Measurements from ENCODE around the gene SIRT6. TPM values are rescaled to one million over a fixed set of nuclear protein-coding genes. Genes with fewer than 3 reads are reported as not detected.
"Not testable (repeated sequence)": the region's sequence is repeated elsewhere in the genome, so short reads cannot be mapped to it uniquely, and the experiment has no call there.

SIRT6 gene
- polyA plus RNA-seq, 1 experiment: 12.6 TPM

DNA sequence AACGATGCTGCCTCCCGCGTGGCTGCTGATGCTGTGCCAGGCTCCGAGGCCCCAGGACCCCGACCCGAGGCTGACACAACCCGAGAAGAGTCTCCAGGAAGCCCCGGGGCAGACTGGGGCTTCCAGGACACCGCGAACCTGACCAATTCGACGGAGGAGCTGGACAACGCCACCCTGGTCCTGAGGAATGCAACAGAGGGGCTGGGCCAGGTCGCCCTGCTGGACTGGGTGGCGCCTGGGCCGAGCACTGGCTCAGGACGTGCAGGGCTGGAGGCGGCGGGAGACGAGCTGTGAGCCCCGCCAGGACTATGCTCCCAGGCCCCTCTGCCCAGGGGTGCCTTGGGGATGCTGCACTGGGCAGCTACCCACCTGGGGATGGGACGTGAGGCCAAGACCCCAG lies 10.7 kb downstream of the SIRT6 start:
- H3K27me3 ChIP-seq (ENCODE audit: control insufficient read depth, insufficient read depth, low read length): peaks cover 9% of the 10 kb centered on the region
- H3K4me3 ChIP-seq (ENCODE audit: low read depth, low read length): no peak overlapping the region
- no peak overlapping the region for H3K27ac ChIP-seq (ENCODE audit: low read depth, low read length)
- TF ChIP-seq, protein P1, sequence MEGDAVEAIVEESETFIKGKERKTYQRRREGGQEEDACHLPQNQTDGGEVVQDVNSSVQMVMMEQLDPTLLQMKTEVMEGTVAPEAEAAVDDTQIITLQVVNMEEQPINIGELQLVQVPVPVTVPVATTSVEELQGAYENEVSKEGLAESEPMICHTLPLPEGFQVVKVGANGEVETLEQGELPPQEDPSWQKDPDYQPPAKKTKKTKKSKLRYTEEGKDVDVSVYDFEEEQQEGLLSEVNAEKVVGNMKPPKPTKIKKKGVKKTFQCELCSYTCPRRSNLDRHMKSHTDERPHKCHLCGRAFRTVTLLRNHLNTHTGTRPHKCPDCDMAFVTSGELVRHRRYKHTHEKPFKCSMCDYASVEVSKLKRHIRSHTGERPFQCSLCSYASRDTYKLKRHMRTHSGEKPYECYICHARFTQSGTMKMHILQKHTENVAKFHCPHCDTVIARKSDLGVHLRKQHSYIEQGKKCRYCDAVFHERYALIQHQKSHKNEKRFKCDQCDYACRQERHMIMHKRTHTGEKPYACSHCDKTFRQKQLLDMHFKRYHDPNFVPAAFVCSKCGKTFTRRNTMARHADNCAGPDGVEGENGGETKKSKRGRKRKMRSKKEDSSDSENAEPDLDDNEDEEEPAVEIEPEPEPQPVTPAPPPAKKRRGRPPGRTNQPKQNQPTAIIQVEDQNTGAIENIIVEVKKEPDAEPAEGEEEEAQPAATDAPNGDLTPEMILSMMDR (IDR thresholded peaks at IDR 0.05; ENCODE audit: low read depth, low read length): no peak
- ChIA-PET CTCF (no interaction called here), POLR2A (no interaction called here)
- DNase-seq (ENCODE audit: low read depth, low spot score): no peak
- no peaks in the 10 kb centered on the region for H3K9me3 ChIP-seq (ENCODE audit: control insufficient read depth, insufficient read depth, low read length)

DNA sequence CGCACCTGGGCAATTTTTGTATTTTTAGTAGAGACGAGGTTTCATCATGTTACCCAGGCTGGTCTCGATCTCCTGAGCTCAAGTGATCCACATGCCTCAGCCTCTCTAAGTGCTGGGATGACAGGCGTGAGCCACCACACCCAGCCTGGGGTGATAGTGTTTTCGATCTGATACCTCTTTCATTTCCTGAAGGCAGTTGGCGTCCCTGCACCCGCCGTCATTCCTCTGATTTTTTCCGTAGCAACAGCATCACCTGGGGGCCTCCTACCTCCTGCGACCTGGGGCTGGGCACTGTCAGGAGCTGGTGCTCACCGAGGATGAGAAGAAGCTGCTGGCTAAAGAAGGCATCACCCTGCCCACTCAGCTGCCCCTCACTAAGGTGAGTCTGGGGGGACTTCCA lies 18.1 kb downstream of the SIRT6 start:
- no peaks in the 10 kb centered on the region for H3K9me3 ChIP-seq (ENCODE audit: control insufficient read depth, insufficient read depth, low read length)
- no peak overlapping the region for H3K4me3 ChIP-seq (ENCODE audit: low read depth, low read length)
- ChIA-PET CTCF (no interaction called here), POLR2A (interaction anchor here (0.7 kb wide), 1 partner anchor 38 kb away, joined by 6 read pairs; no protein-coding TSS in a partner anchor)
- DNase-seq (ENCODE audit: low read depth, low spot score): no peak
- H3K27me3 ChIP-seq (ENCODE audit: control insufficient read depth, insufficient read depth, low read length): peaks cover 7% of the 10 kb centered on the region
- TF ChIP-seq, protein P1 (IDR thresholded peaks at IDR 0.05; ENCODE audit: low read depth, low read length): no peak
- no peak overlapping the region for H3K27ac ChIP-seq (ENCODE audit: low read depth, low read length)

DNA sequence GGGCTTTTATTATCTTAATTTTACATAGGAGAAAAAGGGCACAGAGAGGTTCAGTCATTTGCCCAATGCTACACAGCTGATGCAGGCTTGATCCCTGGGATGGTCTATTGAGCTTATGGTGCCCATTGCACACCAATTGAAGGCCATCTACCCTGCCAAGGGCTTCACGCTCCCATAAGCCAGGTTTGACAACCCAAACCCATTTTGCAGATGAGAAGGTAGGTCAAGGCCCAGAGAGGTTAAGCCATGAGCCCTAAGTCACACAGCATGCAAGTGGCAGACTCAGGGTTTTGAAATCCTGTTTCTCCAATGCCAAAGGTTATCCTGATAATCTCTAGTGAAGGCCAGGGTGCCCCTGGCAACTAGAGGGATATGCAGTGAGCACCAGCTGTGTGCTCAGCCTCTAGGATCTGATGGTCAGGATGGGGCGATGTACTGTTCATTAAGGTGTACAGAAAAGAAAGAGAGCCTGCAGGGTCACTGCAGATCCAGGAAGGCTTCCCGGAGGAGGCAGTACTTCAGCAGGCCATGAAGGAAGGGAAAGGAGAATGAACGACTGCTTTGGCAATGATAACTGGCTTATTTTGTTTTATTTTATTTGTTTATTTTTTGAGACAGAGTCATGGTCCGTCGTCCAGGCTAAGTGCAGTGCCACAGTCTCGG lies 20.8 kb downstream of the SIRT6 start:
- peaks cover 4% of the 10 kb centered on the region for H3K27me3 ChIP-seq (ENCODE audit: control insufficient read depth, insufficient read depth, low read length)
- H3K27ac ChIP-seq (ENCODE audit: low read depth, low read length): no peak overlapping the region
- TF ChIP-seq, protein P1 (IDR thresholded peaks at IDR 0.05; ENCODE audit: low read depth, low read length): no peak
- no peak for DNase-seq (ENCODE audit: low read depth, low spot score)
- no peaks in the 10 kb centered on the region for H3K9me3 ChIP-seq (ENCODE audit: control insufficient read depth, insufficient read depth, low read length)
- CTCF ChIA-PET: interaction anchor here (0.6 kb wide), 1 partner anchor 169 kb away, joined by 3 read pairs; no protein-coding TSS in a partner anchor
- H3K4me3 ChIP-seq (ENCODE audit: low read depth, low read length): no peak overlapping the region
- POLR2A ChIA-PET: interaction anchor here (0.6 kb wide), 1 partner anchor 166 kb away, joined by 3 read pairs; no protein-coding TSS in a partner anchor

DNA sequence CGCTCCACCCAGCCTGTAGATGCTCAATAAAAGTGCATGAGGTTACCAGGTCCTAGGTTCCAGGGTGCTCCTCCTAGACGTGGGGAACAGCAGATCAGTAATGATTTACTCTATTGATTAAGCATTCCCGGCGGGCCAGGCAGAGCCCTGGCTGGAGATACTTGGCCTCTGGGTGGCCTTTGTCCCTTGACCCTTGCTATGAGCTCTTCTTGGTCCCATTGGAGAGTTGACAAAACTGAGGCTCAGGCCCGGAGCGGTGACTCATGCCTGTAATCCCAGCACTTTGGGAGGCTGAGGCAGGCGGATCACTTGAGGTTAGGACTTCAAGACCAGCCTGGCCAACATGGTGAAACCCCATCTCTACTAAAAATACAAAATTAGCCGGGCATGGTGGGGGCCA lies 24.4 kb downstream of the SIRT6 start:
- H3K9me3 ChIP-seq (ENCODE audit: control insufficient read depth, insufficient read depth, low read length); POLR2A ChIA-PET; DNase-seq (ENCODE audit: low read depth, low spot score); H3K27ac ChIP-seq (ENCODE audit: low read depth, low read length); H3K27me3 ChIP-seq (ENCODE audit: control insufficient read depth, insufficient read depth, low read length); H3K4me3 ChIP-seq (ENCODE audit: low read depth, low read length); CTCF ChIA-PET: not testable (repeated sequence)

DNA sequence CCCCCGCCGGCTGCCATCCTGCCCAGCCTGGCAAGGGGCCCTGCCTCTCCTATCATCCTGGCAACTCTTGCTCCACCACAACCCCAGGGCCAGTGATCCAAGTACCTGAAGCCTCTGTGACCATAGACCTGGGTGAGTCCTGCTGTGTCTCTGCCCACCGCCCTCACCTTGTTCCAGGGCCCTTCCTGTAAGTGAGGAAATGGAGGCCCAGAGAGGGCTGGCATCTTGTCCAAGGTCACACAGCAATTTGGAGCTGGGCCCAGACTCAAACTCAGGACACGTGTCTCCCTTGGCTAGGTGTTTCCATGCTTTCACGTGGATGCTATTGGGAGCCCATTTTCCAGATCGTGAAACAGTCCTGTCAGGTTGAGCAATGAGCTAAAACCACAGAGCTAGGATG lies 25.2 kb downstream of the SIRT6 start:
- Histone ChIP-seq H3K4me3 (ENCODE audit: low read depth, low read length) (no peak overlapping the region), H3K9me3 (ENCODE audit: control insufficient read depth, insufficient read depth, low read length) (no peaks in the 10 kb centered on the region; the same call in 1 of the 2 replicates), H3K27me3 (ENCODE audit: control insufficient read depth, insufficient read depth, low read length) (peaks cover 8% of the 10 kb centered on the region), H3K27ac (ENCODE audit: low read depth, low read length) (no peak overlapping the region)
- CTCF ChIA-PET: no interaction called here
- no peak for DNase-seq (ENCODE audit: low read depth, low spot score)
- TF ChIP-seq, protein P1 (IDR thresholded peaks at IDR 0.05; ENCODE audit: low read depth, low read length): no peak
- POLR2A ChIA-PET: no interaction called here

All from AG04450 (cell line).